Measurements from ENCODE around the gene NAPA.

NAPA gene

GRCh38 chr19:47541518-47541917 lies 26.7 kb upstream of the NAPA start:
- H3K4me3 ChIP-seq (ENCODE audit: low read length): no peak overlapping the region
- H3K9me3 ChIP-seq (ENCODE audit: control insufficient read depth, low read depth, low read length): no peaks in the 10 kb centered on the region
- no peak overlapping the region for H3K27ac ChIP-seq (ENCODE audit: low read length)
- H3K27me3 ChIP-seq (ENCODE audit: control insufficient read depth, insufficient read depth, low read length): no peaks in the 10 kb centered on the region
- no peaks in the 10 kb centered on the region for H3K4me1 ChIP-seq (ENCODE audit: control insufficient read depth, low read depth, low read length)
- no peak overlapping the region for H3K9ac ChIP-seq (ENCODE audit: low read length)
- H3K36me3 ChIP-seq (ENCODE audit: control insufficient read depth, low read depth, low read length): no peaks in the 10 kb centered on the region

- Histone ChIP-seq H3K36me3 (ENCODE audit: control insufficient read depth, low read depth, low read length) (no peaks in the 10 kb centered on the region), H3K4me3 (ENCODE audit: low read length) (no peak overlapping the region), H3K4me1 (ENCODE audit: control insufficient read depth, low read depth, low read length) (no peaks in the 10 kb centered on the region), H3K9me3 (ENCODE audit: control insufficient read depth, low read depth, low read length) (no peaks in the 10 kb centered on the region), H3K27ac (ENCODE audit: low read length) (no peak overlapping the region), H3K27me3 (ENCODE audit: control insufficient read depth, insufficient read depth, low read length) (no peaks in the 10 kb centered on the region), H3K9ac (ENCODE audit: low read length) (no peak overlapping the region)
These were observed 25.9 kb upstream of the NAPA start for GRCh38 chr19:47540748-47541147.

- Histone ChIP-seq H3K4me1 (ENCODE audit: control insufficient read depth, low read depth, low read length) (no peaks in the 10 kb centered on the region), H3K9ac (ENCODE audit: low read length) (no peak overlapping the region), H3K36me3 (ENCODE audit: control insufficient read depth, low read depth, low read length) (no peaks in the 10 kb centered on the region), H3K4me3 (ENCODE audit: low read length) (no peak overlapping the region), H3K9me3 (ENCODE audit: control insufficient read depth, low read depth, low read length) (no peaks in the 10 kb centered on the region), H3K27ac (ENCODE audit: low read length) (no peak overlapping the region), H3K27me3 (ENCODE audit: control insufficient read depth, insufficient read depth, low read length) (no peaks in the 10 kb centered on the region)
These were observed 25.0 kb upstream of the NAPA start for GRCh38 chr19:47539747-47540311.

GRCh38 chr19:47538812-47539211 lies 23.9 kb upstream of the NAPA start:
- H3K36me3 ChIP-seq (ENCODE audit: control insufficient read depth, low read depth, low read length): no peaks in the 10 kb centered on the region
- H3K4me3 ChIP-seq (ENCODE audit: low read length): no peak overlapping the region
- H3K9ac ChIP-seq (ENCODE audit: low read length): no peak overlapping the region

GRCh38 chr19:47537493-47537892 lies 22.6 kb upstream of the NAPA start:
- Histone ChIP-seq H3K4me3 (ENCODE audit: low read length) (no peak overlapping the region), H3K9ac (ENCODE audit: low read length) (no peak overlapping the region), H3K36me3 (ENCODE audit: control insufficient read depth, low read depth, low read length) (no peaks in the 10 kb centered on the region), H3K9me3 (ENCODE audit: control insufficient read depth, low read depth, low read length) (no peaks in the 10 kb centered on the region), H3K4me1 (ENCODE audit: control insufficient read depth, low read depth, low read length) (no peaks in the 10 kb centered on the region), H3K27me3 (ENCODE audit: control insufficient read depth, insufficient read depth, low read length) (no peaks in the 10 kb centered on the region), H3K27ac (ENCODE audit: low read length) (no peak overlapping the region)

More at GRCh38 chr19:47538812-47539211, 23.9 kb upstream of the NAPA start:
- no peaks in the 10 kb centered on the region for H3K27me3 ChIP-seq (ENCODE audit: control insufficient read depth, insufficient read depth, low read length)
- H3K9me3 ChIP-seq (ENCODE audit: control insufficient read depth, low read depth, low read length): no peaks in the 10 kb centered on the region
- H3K27ac ChIP-seq (ENCODE audit: low read length): no peak overlapping the region
- H3K4me1 ChIP-seq (ENCODE audit: control insufficient read depth, low read depth, low read length): no peaks in the 10 kb centered on the region

GRCh38 chr19:47534628-47535027 lies 19.8 kb upstream of the NAPA start:
- H3K9ac ChIP-seq (ENCODE audit: low read length): no peak overlapping the region
- no peaks in the 10 kb centered on the region for H3K27me3 ChIP-seq (ENCODE audit: control insufficient read depth, insufficient read depth, low read length)

GRCh38 chr19:47531640-47532387 lies 17.0 kb upstream of the NAPA start:
- no peaks in the 10 kb centered on the region for H3K4me1 ChIP-seq (ENCODE audit: control insufficient read depth, low read depth, low read length)
- no peak overlapping the region for H3K4me3 ChIP-seq (ENCODE audit: low read length)
- H3K27me3 ChIP-seq (ENCODE audit: control insufficient read depth, insufficient read depth, low read length): no peaks in the 10 kb centered on the region
- H3K9ac ChIP-seq (ENCODE audit: low read length): no peak overlapping the region
- no peak overlapping the region for H3K27ac ChIP-seq (ENCODE audit: low read length)
- no peaks in the 10 kb centered on the region for H3K9me3 ChIP-seq (ENCODE audit: control insufficient read depth, low read depth, low read length)
- no peaks in the 10 kb centered on the region for H3K36me3 ChIP-seq (ENCODE audit: control insufficient read depth, low read depth, low read length)

More at GRCh38 chr19:47534628-47535027, 19.8 kb upstream of the NAPA start:
- Histone ChIP-seq H3K4me3 (ENCODE audit: low read length) (no peak overlapping the region), H3K36me3 (ENCODE audit: control insufficient read depth, low read depth, low read length) (no peaks in the 10 kb centered on the region), H3K4me1 (ENCODE audit: control insufficient read depth, low read depth, low read length) (no peaks in the 10 kb centered on the region), H3K9me3 (ENCODE audit: control insufficient read depth, low read depth, low read length) (no peaks in the 10 kb centered on the region), H3K27ac (ENCODE audit: low read length) (no peak overlapping the region)

- Histone ChIP-seq H3K27ac (ENCODE audit: low read length) (no peak overlapping the region), H3K27me3 (ENCODE audit: control insufficient read depth, insufficient read depth, low read length) (no peaks in the 10 kb centered on the region), H3K4me1 (ENCODE audit: control insufficient read depth, low read depth, low read length) (no peaks in the 10 kb centered on the region), H3K36me3 (ENCODE audit: control insufficient read depth, low read depth, low read length) (no peaks in the 10 kb centered on the region), H3K9me3 (ENCODE audit: control insufficient read depth, low read depth, low read length) (no peaks in the 10 kb centered on the region), H3K4me3 (ENCODE audit: low read length) (no peak overlapping the region), H3K9ac (ENCODE audit: low read length) (no peak overlapping the region)
These were observed 14.3 kb upstream of the NAPA start for GRCh38 chr19:47529018-47529742.

GRCh38 chr19:47526798-47527197 lies 11.9 kb upstream of the NAPA start:
- Histone ChIP-seq H3K9ac (ENCODE audit: low read length) (no peak overlapping the region), H3K27me3 (ENCODE audit: control insufficient read depth, insufficient read depth, low read length) (no peaks in the 10 kb centered on the region), H3K4me1 (ENCODE audit: control insufficient read depth, low read depth, low read length) (no peaks in the 10 kb centered on the region), H3K9me3 (ENCODE audit: control insufficient read depth, low read depth, low read length) (no peaks in the 10 kb centered on the region), H3K27ac (ENCODE audit: low read length) (no peak overlapping the region), H3K36me3 (ENCODE audit: control insufficient read depth, low read depth, low read length) (no peaks in the 10 kb centered on the region), H3K4me3 (ENCODE audit: low read length) (no peak overlapping the region)

GRCh38 chr19:47523473-47523872 lies 8.6 kb upstream of the NAPA start:
- H3K9me3 ChIP-seq (ENCODE audit: control insufficient read depth, low read depth, low read length): no peaks in the 10 kb centered on the region
- no peaks in the 10 kb centered on the region for H3K36me3 ChIP-seq (ENCODE audit: control insufficient read depth, low read depth, low read length)
- H3K27me3 ChIP-seq (ENCODE audit: control insufficient read depth, insufficient read depth, low read length): no peaks in the 10 kb centered on the region
- H3K9ac ChIP-seq (ENCODE audit: low read length): no peak overlapping the region
- no peak overlapping the region for H3K4me3 ChIP-seq (ENCODE audit: low read length)
- H3K4me1 ChIP-seq (ENCODE audit: control insufficient read depth, low read depth, low read length): no peaks in the 10 kb centered on the region
- H3K27ac ChIP-seq (ENCODE audit: low read length): no peak overlapping the region

- Histone ChIP-seq H3K27ac (ENCODE audit: low read length) (no peak overlapping the region), H3K4me3 (ENCODE audit: low read length) (no peak overlapping the region), H3K27me3 (ENCODE audit: control insufficient read depth, insufficient read depth, low read length) (no peaks in the 10 kb centered on the region), H3K36me3 (ENCODE audit: control insufficient read depth, low read depth, low read length) (no peaks in the 10 kb centered on the region), H3K4me1 (ENCODE audit: control insufficient read depth, low read depth, low read length) (no peaks in the 10 kb centered on the region), H3K9me3 (ENCODE audit: control insufficient read depth, low read depth, low read length) (no peaks in the 10 kb centered on the region), H3K9ac (ENCODE audit: low read length) (no peak overlapping the region)
These were observed 6.8 kb upstream of the NAPA start for GRCh38 chr19:47521473-47522180.
